Kidney (tissue), 14 donors: ENCODE results near the gene RAB19. TPM values are rescaled to one million over a fixed set of nuclear protein-coding genes. Genes with fewer than 3 reads are reported as not detected.
"Not testable (repeated sequence)": the region's sequence is repeated elsewhere in the genome, so short reads cannot be mapped to it uniquely, and the experiment has no call there.

Experiments used
- DNase-seq, 5 donors: peaks; one replicate each; pipeline ENCODE4 v3.0.0-alpha.2; 2013 to 2020
- FAIRE-seq: peaks from 2 replicates; lab custom pipeline; 2012; peaks lifted over from hg19 to GRCh38; lab: Jason Lieb, UNC
- H3K27ac ChIP-seq, 2 donors: one replicate each; pipeline ENCODE4 v1.7.0; 2013; ENCODE audit warnings: low read depth in 2 of 2, low read length in 2 of 2, inconsistent platforms in 1 of 2
- H3K27me3 ChIP-seq: one replicate; pipeline ENCODE4 v1.7.1; 2013; ENCODE audit warnings: low read length, inconsistent platforms; ENCODE audit not compliant: control insufficient read depth, insufficient read depth
- H3K36me3 ChIP-seq, 3 donors: one replicate each; pipeline versions ENCODE4 v1.7.0 to v1.7.1; 2013; ENCODE audit warnings: low read length in 3 of 3, control low read depth in 1 of 3, inconsistent platforms in 1 of 3; ENCODE audit not compliant: insufficient read depth in 3 of 3, control insufficient read depth in 2 of 3
- H3K4me1 ChIP-seq, 3 donors: one replicate each; pipeline versions ENCODE4 v1.7.0 to v1.7.1; 2013; ENCODE audit warnings: low read length in 3 of 3, inconsistent platforms in 1 of 3, low read depth in 1 of 3; ENCODE audit not compliant: control insufficient read depth in 2 of 3, insufficient read depth in 2 of 3
- H3K4me3 ChIP-seq, 3 donors: one replicate each; pipeline versions ENCODE4 v1.7.0 to v1.8.1; 2013; ENCODE audit warnings: low read length in 3 of 3, control low read depth in 1 of 3, inconsistent platforms in 1 of 3
- H3K9ac ChIP-seq, 3 donors: one replicate each; pipeline versions ENCODE4 v1.7.0 to v1.7.1; 2013; ENCODE audit warnings: low read length in 3 of 3, control low read depth in 1 of 3, inconsistent platforms in 1 of 3
- H3K9me3 ChIP-seq, 3 donors: one replicate each; pipeline versions ENCODE4 v1.7.0 to v1.7.1; 2013; ENCODE audit warnings: low read length in 3 of 3, control low read depth in 1 of 3, inconsistent platforms in 1 of 3; ENCODE audit not compliant: control insufficient read depth in 2 of 3, insufficient read depth in 1 of 3
- CTCF ChIP-seq: IDR thresholded peaks from 3 replicates; pipeline ENCODE4 v1.5.1; 2012; ENCODE audit warnings: mild to moderate bottlenecking, moderate library complexity, borderline replicate concordance; ENCODE audit not compliant: insufficient read depth; ENCODE audit errors: extremely low read depth
- intact Hi-C: fragments of 100-400 bp; cut with DNase I; formaldehyde crosslinking; loops from one replicate; pipeline ENCODE4 v1.11.1; 2022
- polyA plus RNA-seq: library from polyadenylated mRNA; stranded (reverse); fragments of 350-450 nt; fragmentation: Illumina TruSeq; extraction: RNeasy Lipid Tissue Mini Kit (QIAGEN cat#74804); gene quantifications from one replicate; pipeline ENCODE4 v1.2.3, GENCODE V29; 2014; ENCODE audit warnings: low read depth, low replicate concordance; ENCODE audit not compliant: insufficient read depth
- total RNA-seq: library from RNA; stranded (reverse); fragmentation: NEBNext Ultra II Directional; extraction: Animal tissue kit (Norgen Biotek cat#: 25700); gene quantifications from one replicate; pipeline ENCODE4 v1.2.1, GENCODE V29; 2021
- donor health status: control.
- donor health status: control.
- donor health status: control.
- donor health status: control.
- donor health status: control.
- donor health status: DM: yes; HTN: yes; CAD: no.
- donor health status: Normal renal cell carcinoma (clear cell type).

Gene RAB19
- total and polyA plus RNA-seq, 2 donors from 2014 or later, result 0.82 to 11.5 TPM

- no peak for TF ChIP-seq CTCF
- H3K27me3 ChIP-seq, result no peaks in the 10 kb centered on the region
- no peaks in the 10 kb centered on the region for H3K9me3 ChIP-seq
- no peak overlapping the region for H3K4me3 ChIP-seq
- FAIRE-seq (no peak), DNase-seq (no peak)
- no peaks in the 10 kb centered on the region for H3K4me1 ChIP-seq
- intact Hi-C loops, result no loop called here
- peaks cover 0 to 4% (median 4%) of the 10 kb centered on the region in 3 donors for H3K36me3 ChIP-seq
- H3K9ac ChIP-seq, result no peak overlapping the region
- no peak overlapping the region for H3K27ac ChIP-seq
Observed at GRCh38 chr7:140448781-140449480, 45.1 kb downstream of the RAB19 start.

- no peak for TF ChIP-seq CTCF
- Histone ChIP-seq H3K4me1 (peaks cover 0 to 4% (median 0%) of the 10 kb centered on the region in 3 donors), H3K27me3 (no peaks in the 10 kb centered on the region), H3K9ac (no peak overlapping the region), H3K4me3 (no peak overlapping the region), H3K36me3 (peaks cover 6 to 21% (median 14%) of the 10 kb centered on the region in 3 donors), H3K9me3 (no peaks in the 10 kb centered on the region), H3K27ac (no peak overlapping the region)
- intact Hi-C loops, result no loop called here
- DNase-seq (no peak), FAIRE-seq (no peak)
Observed at GRCh38 chr7:140451716-140452115, 47.9 kb downstream of the RAB19 start.

- FAIRE-seq, result no peak
- intact Hi-C loops, result no loop called here
Observed at GRCh38 chr7:140453273-140453672, 49.4 kb downstream of the RAB19 start.

GRCh38 chr7:140453785-140454656 is 50.2 kb downstream of the RAB19 start:
- intact Hi-C loops, H3K9me3 ChIP-seq, H3K9ac ChIP-seq, H3K4me1 ChIP-seq, DNase-seq, FAIRE-seq, H3K27ac ChIP-seq, H3K27me3 ChIP-seq, H3K4me3 ChIP-seq: not testable (repeated sequence)
- H3K36me3 ChIP-seq, result peaks cover 6 to 32% (median 21%) of the 10 kb centered on the region in 3 donors

More at GRCh38 chr7:140453273-140453672, 49.4 kb downstream of the RAB19 start:
- no peaks in the 10 kb centered on the region for H3K27me3 ChIP-seq
- H3K4me3 ChIP-seq, result no peak overlapping the region
- H3K36me3 ChIP-seq, result peaks cover 6 to 26% (median 16%) of the 10 kb centered on the region in 3 donors
- no peak overlapping the region for H3K27ac ChIP-seq
- peaks cover 0 to 4% (median 0%) of the 10 kb centered on the region in 3 donors for H3K4me1 ChIP-seq
- H3K9me3 ChIP-seq, result no peaks in the 10 kb centered on the region
- DNase-seq, result no peak
- H3K9ac ChIP-seq, result no peak overlapping the region
- no peak for TF ChIP-seq CTCF
